CD14-positive monocyte (primary cell): ENCODE data around the gene SMARCD2. TPM values are rescaled to one million over a fixed set of nuclear protein-coding genes. Genes with fewer than 3 reads are reported as not detected.
"Not testable (repeated sequence)": the region's sequence is repeated elsewhere in the genome, so short reads cannot be mapped to it uniquely, and the experiment has no call there.

Source experiments
- DNase-seq, 3 donors: peaks; one replicate each; pipeline ENCODE4 v3.0.0-alpha.2; 2011 to 2022
- H2AFZ ChIP-seq: 2 replicates; pipeline ENCODE4 v1.6.0; 2012; ENCODE audit warnings: mild to moderate bottlenecking, low read depth, low read length, inconsistent platforms; ENCODE audit not compliant: insufficient read depth, poor library complexity, severe bottlenecking
- H3K27ac ChIP-seq, 2 donors: 1 replicate in 1 of 2; 2 replicates in 1 of 2; pipeline ENCODE4 v1.5.1; 2012 to 2013; ENCODE audit warnings: low read length in 2 of 2, control low read depth in 1 of 2, inconsistent platforms in 1 of 2, low read depth in 1 of 2, mild to moderate bottlenecking in 1 of 2
- H3K27me3 ChIP-seq, 2 donors: one replicate each; pipeline versions ENCODE4 v1.6.0 to v1.6.1; 2011 to 2013; ENCODE audit warnings: low read length in 2 of 2; ENCODE audit not compliant: control insufficient read depth in 2 of 2, insufficient read depth in 2 of 2
- H3K36me3 ChIP-seq, 2 donors: replicated peaks in 1 of 2; 1 replicate in 1 of 2; 2 replicates in 1 of 2; pipeline versions ENCODE4 v1.5.1 to v1.6.1; 2012 to 2013; ENCODE audit warnings: low read length in 2 of 2, control low read depth in 1 of 2, inconsistent platforms in 1 of 2, mild to moderate bottlenecking in 1 of 2; ENCODE audit not compliant: insufficient read depth in 2 of 2, control insufficient read depth in 1 of 2
- H3K4me1 ChIP-seq, 2 donors: 1 replicate in 1 of 2; 2 replicates in 1 of 2; pipeline versions ENCODE4 v1.5.1 to v1.6.1; 2012 to 2013; ENCODE audit warnings: low read length in 2 of 2, control low read depth in 1 of 2, inconsistent platforms in 1 of 2, mild to moderate bottlenecking in 1 of 2, moderate library complexity in 1 of 2; ENCODE audit not compliant: insufficient read depth in 2 of 2, control insufficient read depth in 1 of 2
- H3K4me2 ChIP-seq: replicated peaks from 2 replicates; pipeline ENCODE3; 2012; ENCODE audit warnings: low read length, moderate library complexity, mild to moderate bottlenecking; ENCODE audit not compliant: poor library complexity, severe bottlenecking; ENCODE audit errors: extremely low read depth
- H3K4me3 ChIP-seq, 3 experiments: fragments of 200-600 bp in 1 of 3; sonication (generic) in 1 of 3; replicated peaks in 1 of 3; 1 replicate in 2 of 3; 2 replicates in 1 of 3; pipeline ENCODE4 v1.5.1; 2011 to 2013; ENCODE audit warnings: low read length in 3 of 3, mild to moderate bottlenecking in 3 of 3, control low read depth in 2 of 3, low read depth in 2 of 3, inconsistent platforms in 1 of 3, moderate library complexity in 1 of 3
- H3K79me2 ChIP-seq: 2 replicates; pipeline ENCODE4 v1.6.0; 2012; ENCODE audit warnings: mild to moderate bottlenecking, control low read depth, inconsistent platforms, low read length, moderate library complexity; ENCODE audit not compliant: insufficient read depth
- H3K9ac ChIP-seq: 2 replicates; pipeline ENCODE4 v1.6.0; 2017; ENCODE audit warnings: low read length, mild to moderate bottlenecking; ENCODE audit not compliant: insufficient read depth, poor library complexity, severe bottlenecking
- H3K9me3 ChIP-seq, 2 donors: replicated peaks in 1 of 2; 1 replicate in 1 of 2; 2 replicates in 1 of 2; pipeline versions ENCODE4 v1.5.1 to v1.6.1; 2012 to 2013; ENCODE audit warnings: low read length in 2 of 2, control low read depth in 1 of 2; ENCODE audit not compliant: control insufficient read depth in 1 of 2, insufficient read depth in 1 of 2
- H4K20me1 ChIP-seq: 2 replicates; pipeline ENCODE4 v1.6.0; 2012; ENCODE audit warnings: mild to moderate bottlenecking, low read length, control low read depth, moderate library complexity; ENCODE audit not compliant: insufficient read depth
- H3K27ac Mint-ChIP-seq, 7 donors: one replicate each; pipeline ENCODE4 v1.8.0; 2020; ENCODE audit warnings: mild to moderate bottlenecking in 7 of 7, mixed read lengths in 7 of 7, moderate library complexity in 6 of 7, inconsistent platforms in 2 of 7
- H3K27me3 Mint-ChIP-seq, 3 donors: one replicate each; pipeline ENCODE4 v1.8.0; 2021 to 2022; ENCODE audit warnings: low read depth in 3 of 3, mild to moderate bottlenecking in 3 of 3, mixed read lengths in 3 of 3, moderate library complexity in 3 of 3, inconsistent platforms in 1 of 3
- H3K36me3 Mint-ChIP-seq, 2 donors: one replicate each; pipeline ENCODE4 v1.8.0; 2020; ENCODE audit warnings: mixed read lengths in 2 of 2, inconsistent platforms in 1 of 2, mild to moderate bottlenecking in 1 of 2
- H3K4me1 Mint-ChIP-seq: one replicate; pipeline ENCODE4 v1.8.0; 2020; ENCODE audit warnings: mild to moderate bottlenecking, mixed read lengths
- H3K4me3 Mint-ChIP-seq, 2 donors: one replicate each; pipeline ENCODE4 v1.8.0; 2020; ENCODE audit warnings: mild to moderate bottlenecking in 2 of 2, mixed read lengths in 2 of 2, moderate library complexity in 1 of 2
- H3K9me3 Mint-ChIP-seq, 7 donors: one replicate each; pipeline ENCODE4 v1.8.0; 2020 to 2022; ENCODE audit warnings: mixed read lengths in 7 of 7, mild to moderate bottlenecking in 6 of 7, moderate library complexity in 6 of 7, inconsistent platforms in 2 of 7
- CTCF ChIP-seq: fragments of 200-600 bp; IDR thresholded peaks from one replicate; pipeline ENCODE4 v1.8.0; 2022; ENCODE audit warnings: antibody characterized with exemption, mild to moderate bottlenecking
- WGBS: methylation state at CpG from one replicate; pipeline ENCODE4 v1.1.5; 2013; ENCODE audit warnings: missing lambda C conversion rate; ENCODE audit not compliant: insufficient coverage; 5-methylcytosine and 5-hydroxymethylcytosine counted together
- intact Hi-C, 2 donors: fragments of 100-400 bp; cut with micrococcal nuclease; formaldehyde crosslinking; loops; one replicate each; pipeline versions ENCODE4 v1.15.0 to v1.15.1; 2023
- polyA minus RNA-seq: library from RNA; depleted of rRNA, polyadenylated mRNA; stranded (reverse); fragments of >200 nt; gene quantifications from 2 replicates; pipeline ENCODE4 v1.2.3, GENCODE V29; 2012
- polyA plus RNA-seq, 3 donors: library from polyadenylated mRNA; depleted of rRNA in 1 of 3; unstranded in 2 of 3; stranded (reverse) in 1 of 3; fragments of 300-500 nt in 2 of 3; fragments of >200 nt in 1 of 3; fragmentation: Illumina TruSeq in 2 of 3; gene quantifications; 1 replicate in 2 of 3; 2 replicates in 1 of 3; pipeline ENCODE4 v1.2.3, GENCODE V29; 2012 to 2021
- total RNA-seq, 12 experiments: library from RNA in 1 of 12; stranded (reverse) in 1 of 12; fragments of 120-200 nt in 1 of 12; gene quantifications; one replicate each; pipeline ENCODE4 v1.2.4 and lab custom pipeline; 2013 to 2026; ENCODE audit warnings: mixed read lengths in 6 of 12, inconsistent platforms in 1 of 12

SMARCD2 gene
- 113 TPM for total RNA-seq (2013)
- 10 to 100 TPM; 60.2 to 77.9 (median 64.0) TPM for polyA plus RNA-seq
- 100 and 167 TPM in 2 replicates for polyA minus RNA-seq
- 51.0 to 107 (median 80.5) reads per million in 11 experiments for total RNA-seq (lab: John Stamatoyannopoulos, UW)

- H3K36me3 ChIP-seq = peaks cover 0 to 2% of the 10 kb centered on the region in 2 donors
- peaks cover 44% of the 10 kb centered on the region for H4K20me1 ChIP-seq
- peaks cover 46 to 51% of the 10 kb centered on the region in 2 donors for H3K4me1 ChIP-seq
- Mint-ChIP-seq H3K4me1 (peaks cover 46% of the 10 kb centered on the region), H3K9me3 (peaks cover 0 to 2% (median 0%) of the 10 kb centered on the region in 7 donors), H3K36me3 (peaks cover 0 to 6% of the 10 kb centered on the region in 2 donors), H3K27me3 (peaks cover 0 to 3% (median 1%) of the 10 kb centered on the region in 3 donors), H3K4me3 (peak within 1 kb of the TSS; percentile 98), H3K27ac (peak within 1 kb of the TSS; percentile 92 to 98 (median 96))
- peak within 1 kb of the TSS; percentile 57 to 98 (median 92) for H3K4me3 ChIP-seq
- intact Hi-C loops = loop anchor here (2.0 to 5.0 kb wide), 6 partner anchors 16 to 220 kb away; partner anchors contain the start of genes CCDC47 (in 1 of the 2), DDX42 (in 1 of the 2), FTSJ3 (in 1 of the 2) and LIMD2 (in 1 of the 2)
- peaks cover 46% of the 10 kb centered on the region for H3K79me2 ChIP-seq
- peak within 1 kb of the TSS; percentile 99 for H3K4me2 ChIP-seq
- H3K9ac ChIP-seq = peak within 1 kb of the TSS; percentile 80
- peak within 1 kb of the TSS; percentile 74 for H2AFZ ChIP-seq
- WGBS = under 1% methylated on average over 86 of the region's 92 CpGs
- TF ChIP-seq CTCF = no peak
- H3K9me3 ChIP-seq = no peaks in the 10 kb centered on the region
- peak within 1 kb of the TSS; percentile 84 to 85 for H3K27ac ChIP-seq
- no peaks in the 10 kb centered on the region for H3K27me3 ChIP-seq
- peak; percentile 94 to 99 (median 98) for DNase-seq
Observed at GRCh38 chr17:63842540-63843386, at the start of gene SMARCD2. Gene SMARCD2 (minus strand): TSS chr17:63842685. CDS start chr17:63842674, 11 bp downstream.

GRCh38 chr17:63889026-63889848 lies 46.8 kb upstream of the SMARCD2 start:
- WGBS = 33% methylated on average over 2 of the region's 13 CpGs
- peak; percentile 25 to 34 (median 28) for DNase-seq
- H3K36me3 ChIP-seq, H3K4me2 ChIP-seq, H3K4me3 ChIP-seq, H3K4me1 ChIP-seq, H3K27ac ChIP-seq, H4K20me1 ChIP-seq, H3K9me3 Mint-ChIP-seq, H2AFZ ChIP-seq, H3K27me3 ChIP-seq, H3K9ac ChIP-seq, H3K4me1 Mint-ChIP-seq, intact Hi-C loops, H3K36me3 Mint-ChIP-seq, H3K9me3 ChIP-seq, H3K79me2 ChIP-seq: not testable (repeated sequence)
- TF ChIP-seq CTCF = peak; percentile 67
- H3K27ac Mint-ChIP-seq = peak overlapping the region in 1 of 7 donors; percentile 72
- peaks cover 10 to 16% (median 13%) of the 10 kb centered on the region in 3 donors for H3K27me3 Mint-ChIP-seq
- peak overlapping the region in 1 of 2 donors; percentile 39 for H3K4me3 Mint-ChIP-seq

- DNase-seq, H3K79me2 ChIP-seq, H3K4me3 ChIP-seq, H3K9me3 Mint-ChIP-seq, H3K4me1 ChIP-seq, H3K27ac Mint-ChIP-seq, H3K27me3 ChIP-seq, H3K9me3 ChIP-seq, H3K27ac ChIP-seq, H3K9ac ChIP-seq, H3K4me3 Mint-ChIP-seq, H4K20me1 ChIP-seq, H3K4me2 ChIP-seq, H3K36me3 ChIP-seq, H2AFZ ChIP-seq, intact Hi-C loops, H3K4me1 Mint-ChIP-seq, H3K36me3 Mint-ChIP-seq: not testable (repeated sequence)
- H3K27me3 Mint-ChIP-seq = peaks cover 11 to 14% (median 11%) of the 10 kb centered on the region in 3 donors
- 100% methylated on average over 4 of the region's 11 CpGs for WGBS
Observed at GRCh38 chr17:63885119-63885518, 42.6 kb upstream of the SMARCD2 start.
